HG02642 (cell line): ENCODE measurements around the gene ARL17B.
"Not testable (repeated sequence)": the region's sequence is repeated elsewhere in the genome, so short reads cannot be mapped to it uniquely, and the experiment has no call there.

Experiments used
- ATAC-seq: cut with Tn5 transposase; IDR thresholded peaks from one replicate; pipeline ENCODE4 v1.9.1; 2021; ENCODE audit warnings: mild to moderate bottlenecking; ENCODE audit not compliant: unreplicated experiment, poor library complexity

ARL17B gene

DNA sequence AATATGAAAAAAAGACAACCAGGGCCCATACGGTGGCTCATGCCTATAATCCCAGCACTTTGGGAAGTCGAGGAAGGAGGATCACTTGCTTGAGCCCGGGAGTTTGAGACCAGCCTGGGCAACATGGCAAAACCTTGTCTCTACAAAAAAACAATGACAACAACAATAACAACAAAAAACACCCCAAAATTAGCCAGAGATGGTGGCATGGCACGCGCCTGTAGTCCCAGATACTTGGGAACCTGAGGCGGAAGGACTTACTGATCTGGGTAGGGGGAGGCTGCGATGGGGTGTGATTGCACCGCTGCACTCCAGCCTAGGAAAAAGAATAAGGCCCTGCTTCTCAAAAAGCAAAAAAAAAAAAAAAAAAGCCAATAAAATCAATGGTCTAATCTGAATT is 69.9 kb downstream of the ARL17B start:
- not testable (repeated sequence) for ATAC-seq

DNA sequence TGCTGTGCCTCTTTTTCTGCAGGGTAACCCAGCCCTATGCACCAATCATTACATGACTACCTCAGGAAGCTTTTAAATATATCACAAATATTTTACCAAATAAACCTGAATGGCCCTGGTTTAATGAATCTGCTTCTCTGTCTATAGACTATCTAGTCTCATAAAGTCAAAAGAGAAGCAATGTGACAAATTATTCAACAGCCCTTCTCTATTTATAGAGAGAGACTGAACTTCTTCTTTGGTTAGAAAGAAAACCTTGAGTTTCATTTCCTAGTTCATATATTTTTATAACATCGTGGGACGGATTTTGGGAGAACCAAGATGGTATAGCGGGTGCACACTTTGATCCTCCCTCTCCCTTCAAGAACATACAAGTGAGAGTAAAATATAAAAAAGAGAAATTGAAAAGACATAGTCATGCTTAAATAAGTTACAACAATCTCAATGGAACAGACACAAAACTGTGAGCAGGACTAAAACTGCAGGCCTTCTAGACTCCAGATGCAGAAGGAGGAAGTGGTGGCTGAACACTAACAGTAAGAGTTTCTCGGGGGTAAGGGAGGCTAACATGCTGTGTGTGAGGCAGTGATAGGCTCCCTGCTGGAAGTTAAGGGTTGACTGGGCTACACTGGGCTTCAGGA is 70.5 kb downstream of the ARL17B start:
- ATAC-seq, result peak; percentile 96

DNA sequence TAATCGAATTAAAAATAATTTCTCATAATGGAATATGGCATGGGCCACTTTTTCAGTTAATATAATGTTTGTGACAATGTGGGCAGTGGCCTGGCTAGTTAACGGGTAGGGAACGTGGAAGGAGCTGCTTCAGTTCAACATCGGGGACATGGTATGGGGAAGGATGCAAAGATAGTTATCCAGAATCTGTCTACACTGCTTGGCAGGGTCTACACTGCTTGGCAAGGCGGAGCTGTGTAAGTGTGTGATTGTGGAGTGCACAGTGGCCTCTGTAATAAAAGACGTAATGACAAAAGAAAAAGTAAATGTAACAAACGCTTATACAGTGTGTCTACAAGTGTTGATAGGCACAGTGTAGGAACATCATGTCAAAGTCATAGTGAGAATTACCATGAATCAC is 74.0 kb downstream of the ARL17B start:
- ATAC-seq, result not testable (repeated sequence)

DNA sequence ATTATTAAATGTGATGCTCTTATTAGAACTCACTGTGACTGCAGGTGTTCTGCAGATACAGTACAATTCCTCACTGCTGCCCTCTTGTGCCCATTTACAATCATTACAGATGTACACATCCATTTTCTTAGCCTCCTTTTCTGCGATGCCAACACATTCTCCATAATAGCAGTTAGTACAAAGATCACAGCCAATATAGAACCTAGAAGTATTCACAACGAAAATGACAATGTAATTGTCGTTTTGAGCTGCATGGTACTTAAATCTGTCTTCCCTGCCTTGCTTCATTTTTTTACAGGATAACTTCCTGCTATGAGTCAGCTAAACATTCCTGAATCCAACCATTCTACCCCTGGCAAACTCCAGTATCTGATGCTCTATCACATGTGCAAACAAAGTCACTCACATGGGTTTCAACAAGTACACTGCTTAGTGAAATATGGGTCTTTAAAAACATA is 74.8 kb downstream of the ARL17B start:
- not testable (repeated sequence) for ATAC-seq

DNA sequence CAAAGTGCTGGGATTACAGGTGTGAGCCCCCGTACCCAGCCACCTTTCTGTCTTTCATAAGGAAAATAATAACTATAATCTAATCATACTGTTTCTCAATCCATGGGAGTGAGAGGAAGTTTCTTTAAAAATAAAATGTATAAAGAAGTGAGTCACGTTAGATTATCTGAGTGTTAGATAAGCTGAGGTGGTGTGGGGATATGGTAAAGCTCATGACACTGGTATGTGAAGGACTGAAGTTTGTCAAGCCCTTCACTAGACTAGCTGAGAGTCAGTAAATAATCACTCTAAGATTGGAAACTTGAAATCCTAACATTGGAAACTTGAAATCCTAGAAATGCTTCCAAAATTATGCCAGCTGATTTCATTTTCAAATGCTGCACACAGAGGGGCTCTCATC is 76.1 kb downstream of the ARL17B start:
- not testable (repeated sequence) for ATAC-seq

DNA sequence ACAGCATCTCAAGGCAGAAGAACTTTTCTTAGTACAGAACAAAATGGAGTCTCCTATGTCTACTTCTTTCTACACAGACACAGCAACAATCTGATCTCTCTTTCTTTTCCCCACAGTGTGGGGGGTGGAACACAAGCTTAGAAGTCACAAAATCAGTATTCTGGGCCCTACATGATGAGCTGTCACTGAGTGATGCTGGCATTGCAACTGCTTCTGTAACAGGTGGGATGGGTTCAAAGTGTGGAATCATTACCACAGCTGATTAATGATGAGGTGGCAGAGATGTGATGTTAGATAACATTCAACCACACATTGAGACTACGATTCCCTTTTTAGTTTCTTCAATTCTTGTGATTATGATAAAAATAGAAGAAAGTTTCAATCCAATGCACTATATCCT is 77.1 kb downstream of the ARL17B start:
- not testable (repeated sequence) for ATAC-seq

DNA sequence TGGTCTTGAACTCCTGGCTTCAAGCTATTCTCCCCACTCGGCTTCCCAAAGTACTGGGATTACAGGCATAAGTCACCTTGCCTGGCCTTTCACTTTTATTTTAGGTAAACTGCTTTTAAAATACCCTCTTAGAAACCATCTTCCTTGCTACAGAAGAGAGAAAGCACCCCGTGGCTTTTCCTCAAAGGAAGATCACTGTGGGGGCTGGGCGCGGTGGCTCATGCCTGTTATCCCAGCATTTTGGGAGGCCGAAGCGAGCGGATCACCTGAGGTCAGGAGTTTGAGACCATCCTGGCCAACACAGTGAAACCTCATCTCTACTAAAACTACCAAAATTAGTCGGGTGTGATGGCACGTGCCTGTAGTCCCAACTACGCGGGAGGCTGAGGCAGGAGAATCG is 78.9 kb downstream of the ARL17B start:
- not testable (repeated sequence) for ATAC-seq

DNA sequence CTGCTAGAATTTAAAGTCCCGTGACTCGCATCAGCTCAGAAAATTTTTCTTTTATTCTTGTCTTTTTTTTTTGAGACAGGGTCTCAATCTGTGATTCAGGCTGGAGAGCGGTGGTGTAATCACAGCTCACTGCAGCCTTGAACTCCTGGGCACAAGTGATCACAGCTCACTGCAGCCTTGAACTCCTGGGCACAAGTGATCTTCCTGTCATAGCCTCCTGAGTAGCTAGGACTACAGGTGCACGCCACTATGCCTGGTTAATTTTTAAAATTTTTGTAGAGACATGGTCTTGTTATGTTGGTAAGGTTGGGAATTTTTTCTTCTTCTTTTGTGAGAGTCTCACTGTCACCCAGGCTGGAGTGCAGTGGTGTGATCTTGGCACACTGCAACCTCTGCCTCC is 80.2 kb downstream of the ARL17B start:
- not testable (repeated sequence) for ATAC-seq

DNA sequence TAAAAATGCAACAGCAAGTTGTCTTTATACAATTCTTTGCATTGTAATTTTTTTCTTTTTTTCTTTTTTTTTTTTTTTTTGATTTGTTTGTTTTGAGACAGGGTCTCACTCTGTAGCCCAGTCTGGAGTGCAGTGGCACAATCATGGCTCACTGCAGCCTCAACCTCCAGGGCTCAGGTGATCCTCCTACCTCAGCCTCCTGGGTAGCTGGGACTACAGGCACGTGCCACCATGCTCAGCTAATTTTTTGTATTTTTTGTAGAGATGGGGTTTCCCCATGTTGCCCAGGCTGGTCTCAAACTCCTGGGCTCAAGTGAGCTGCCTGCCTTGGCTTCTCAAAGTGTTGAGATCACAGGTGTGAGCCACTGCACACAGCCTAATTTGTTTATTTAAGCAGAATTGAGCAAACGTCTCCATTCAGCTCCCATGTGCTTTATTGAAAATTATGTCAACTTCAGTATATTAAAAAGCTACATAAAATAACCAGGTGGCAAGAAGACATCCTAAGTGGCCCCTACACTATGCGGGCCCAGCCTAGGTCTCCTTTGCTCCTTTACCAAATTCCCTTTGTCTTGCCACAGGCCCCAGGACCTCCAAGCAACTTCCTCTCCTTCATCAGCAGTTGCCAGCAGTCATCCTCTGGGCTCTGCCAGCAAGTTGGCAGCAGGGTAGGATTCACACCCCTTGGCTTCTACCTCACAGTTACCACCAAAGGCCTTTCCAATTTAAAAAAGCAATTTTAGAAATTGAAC is 84.7 kb downstream of the ARL17B start:
- not testable (repeated sequence) for ATAC-seq

DNA sequence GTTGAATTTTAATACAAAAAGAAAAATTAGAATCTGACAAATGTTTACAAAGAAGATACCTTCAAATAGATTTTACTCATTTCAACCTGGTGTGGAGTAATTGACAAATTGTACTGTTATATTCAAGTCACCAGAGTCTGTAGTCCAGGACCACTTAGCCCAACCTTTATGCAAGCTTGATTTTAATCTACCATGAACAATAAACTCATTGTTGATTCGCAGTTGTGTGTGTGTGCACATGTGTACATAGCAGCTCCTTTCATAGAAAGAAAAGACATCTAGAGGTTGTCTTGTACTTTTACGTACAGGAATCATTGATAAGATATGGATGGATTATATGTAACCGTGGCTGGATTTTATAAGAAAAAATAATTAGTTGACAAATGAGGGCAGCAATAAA is 87.3 kb downstream of the ARL17B start:
- no peak for ATAC-seq

DNA sequence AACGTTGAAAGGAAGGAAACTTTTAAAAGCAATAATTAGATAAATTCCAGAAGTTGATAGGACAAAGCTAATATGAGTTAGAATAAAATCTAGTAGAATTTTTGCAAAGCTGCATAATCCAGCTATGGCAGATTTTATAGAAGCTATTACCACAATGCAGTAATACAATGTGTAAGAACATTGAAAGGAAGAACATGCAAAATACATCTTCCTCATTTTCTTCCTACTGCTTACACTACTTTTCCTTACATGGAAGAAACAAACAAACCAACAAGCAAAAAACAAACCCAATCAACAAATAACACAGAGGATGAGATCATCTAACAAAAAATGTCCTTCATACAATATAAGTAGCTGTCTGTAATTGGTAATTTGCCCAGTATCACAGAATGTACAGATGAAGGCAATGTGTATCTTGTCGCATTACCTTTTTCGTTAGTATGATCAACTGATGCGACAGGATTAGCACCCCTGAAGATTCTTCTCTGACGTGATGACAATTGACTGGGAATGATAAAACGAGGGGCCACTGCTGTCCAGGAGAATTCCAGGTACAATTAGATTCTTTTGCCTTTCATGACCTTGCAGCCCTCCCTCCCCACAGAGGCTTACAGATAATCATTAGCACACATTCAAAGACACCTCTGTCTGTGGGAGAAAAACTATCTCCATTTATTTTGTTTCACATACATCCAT is 87.9 kb downstream of the ARL17B start:
- ATAC-seq, result no peak

DNA sequence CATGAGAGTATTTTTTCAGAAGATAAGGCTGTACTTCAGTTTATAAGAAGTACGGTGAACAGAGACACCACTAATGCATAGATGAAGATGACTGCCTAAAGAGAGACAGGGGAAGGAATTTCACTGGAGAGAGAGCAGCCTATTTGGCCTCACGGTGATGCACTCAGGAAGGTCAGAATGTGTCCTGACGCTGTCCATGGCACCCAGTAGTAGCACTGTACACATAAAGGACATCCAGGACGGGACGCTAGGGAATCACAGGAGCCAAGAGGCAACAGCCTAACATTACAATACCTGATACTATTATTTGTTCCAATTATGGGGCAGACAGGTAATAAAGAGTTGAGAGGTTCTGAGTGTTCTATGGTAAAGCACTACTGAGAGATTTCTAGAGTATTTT is 91.5 kb downstream of the ARL17B start:
- no peak for ATAC-seq

DNA sequence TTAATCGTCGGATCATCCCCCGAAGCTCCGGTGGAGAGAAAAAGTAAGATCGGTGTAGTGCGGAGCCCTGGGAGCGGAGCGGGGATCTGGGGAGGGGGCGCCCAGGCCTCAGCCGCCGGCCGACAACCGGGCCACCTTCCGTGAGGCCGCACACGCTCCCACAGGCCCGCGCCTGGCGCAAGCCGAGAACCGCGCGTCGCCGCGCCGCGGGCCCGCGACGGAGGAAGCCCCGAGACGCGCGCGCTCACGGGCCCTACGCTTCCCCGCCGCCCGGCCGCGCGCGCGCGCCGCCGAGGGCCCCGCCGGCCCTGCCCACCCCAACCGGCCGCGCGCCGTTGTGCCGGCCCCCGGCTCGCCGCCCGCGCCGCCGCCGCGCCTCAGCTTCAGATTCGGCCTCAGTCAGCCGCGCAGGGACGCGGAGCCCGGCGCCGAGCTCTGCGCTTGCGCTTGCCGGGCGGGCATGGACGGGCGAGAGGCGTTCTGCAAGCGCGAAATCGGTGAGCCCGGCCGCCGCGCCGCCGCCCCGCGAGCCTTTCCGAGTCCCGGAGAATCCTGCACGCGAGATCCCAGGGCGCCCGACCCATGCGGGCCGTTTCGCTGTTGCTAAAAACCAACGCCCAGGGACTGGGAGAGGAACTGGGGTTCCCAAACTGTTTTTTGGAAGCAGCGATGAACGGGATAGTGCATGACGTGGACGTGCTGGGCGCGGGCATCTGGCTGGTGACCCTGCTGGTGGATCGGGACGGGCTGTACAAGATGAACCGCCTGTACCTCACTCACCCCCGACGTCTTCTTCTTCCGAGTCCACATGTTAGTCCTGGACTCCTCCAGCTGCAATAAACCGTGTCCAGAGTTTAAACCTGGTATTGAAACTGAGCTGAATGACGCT is 94.7 kb downstream of the ARL17B start:
- peak; percentile 86 for ATAC-seq

DNA sequence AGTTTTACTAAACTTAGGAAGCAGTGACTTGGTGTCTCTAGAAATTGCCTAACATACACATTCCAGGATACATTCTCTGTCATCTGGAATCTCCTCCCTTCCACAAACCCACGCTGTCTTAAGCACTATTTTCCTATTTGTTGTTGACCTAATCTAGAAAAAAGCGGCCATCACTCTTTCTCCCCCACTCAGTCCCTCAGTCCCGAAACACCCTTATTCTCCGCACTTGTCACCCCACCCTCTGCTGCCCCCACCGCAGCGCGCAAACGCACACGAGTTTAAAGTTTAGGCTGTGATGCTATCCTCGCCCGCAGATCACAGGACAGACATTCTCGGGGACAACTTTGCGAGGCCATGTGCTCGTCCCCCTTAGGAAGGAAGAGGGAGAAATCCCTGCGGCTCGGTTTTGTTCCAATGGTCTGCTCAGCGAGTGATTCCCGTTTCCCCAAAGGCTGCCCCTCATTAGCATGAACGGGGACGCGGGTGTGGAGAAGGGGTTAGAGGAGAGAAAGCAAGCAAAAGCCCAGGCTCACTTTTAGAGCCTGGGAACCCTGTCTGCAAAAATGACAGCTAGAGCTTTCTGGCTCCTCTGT is 95.4 kb downstream of the ARL17B start:
- not testable (repeated sequence) for ATAC-seq

DNA sequence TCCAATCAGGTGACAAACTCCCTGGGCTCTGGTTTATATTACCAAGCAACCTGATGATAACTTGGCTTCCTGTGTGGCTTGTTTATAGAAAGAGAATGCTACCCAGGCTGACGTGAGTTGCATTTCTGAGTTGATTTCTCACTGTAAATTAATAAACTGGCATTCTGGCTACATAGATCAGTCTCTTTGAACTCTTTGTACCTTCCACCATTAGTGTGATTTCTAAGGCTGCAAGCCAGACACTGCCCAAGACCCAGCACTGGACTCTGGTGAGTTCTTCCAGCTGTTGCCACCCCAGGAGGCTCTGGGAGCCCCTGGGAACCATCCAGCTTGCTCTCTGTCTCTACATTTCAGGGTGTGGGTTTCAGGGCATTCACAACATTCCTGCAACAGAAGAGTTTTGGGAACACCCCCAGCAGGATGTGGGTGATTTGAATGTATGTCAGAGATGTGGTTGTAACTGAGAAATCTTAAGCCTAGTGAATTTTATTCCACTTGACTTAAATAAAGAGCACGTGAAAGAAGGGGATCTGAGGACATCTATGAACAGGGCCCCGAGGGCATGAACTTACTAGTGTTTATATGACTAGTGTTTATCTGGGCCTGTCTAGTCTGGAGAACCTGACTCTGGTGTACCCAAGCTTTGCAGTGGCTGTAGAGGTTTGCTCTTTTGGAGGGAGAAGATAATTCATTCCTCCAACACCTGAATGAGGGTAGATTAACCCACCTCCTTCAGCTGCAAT is 96.9 kb downstream of the ARL17B start:
- no peak for ATAC-seq

DNA sequence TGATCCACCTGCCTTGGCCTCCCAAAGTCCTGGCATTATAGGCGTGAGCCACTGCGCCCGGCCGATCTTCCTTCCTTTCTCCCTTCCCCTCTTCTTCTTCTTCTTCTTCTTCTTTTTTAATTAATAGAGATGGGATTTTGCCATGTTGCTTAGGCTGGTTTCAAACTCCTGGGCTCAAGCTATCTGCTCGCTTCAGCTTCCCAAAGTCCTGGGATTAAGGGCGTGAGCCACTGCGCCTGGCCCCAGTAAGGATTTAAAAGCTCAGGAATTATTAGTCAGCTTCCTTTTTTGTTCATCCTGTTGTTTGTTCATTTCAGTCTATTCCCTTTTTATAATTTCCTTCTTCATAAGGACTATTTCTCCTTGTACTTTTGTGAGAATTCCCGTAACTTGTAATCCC is 99.3 kb downstream of the ARL17B start:
- ATAC-seq, result no peak

DNA sequence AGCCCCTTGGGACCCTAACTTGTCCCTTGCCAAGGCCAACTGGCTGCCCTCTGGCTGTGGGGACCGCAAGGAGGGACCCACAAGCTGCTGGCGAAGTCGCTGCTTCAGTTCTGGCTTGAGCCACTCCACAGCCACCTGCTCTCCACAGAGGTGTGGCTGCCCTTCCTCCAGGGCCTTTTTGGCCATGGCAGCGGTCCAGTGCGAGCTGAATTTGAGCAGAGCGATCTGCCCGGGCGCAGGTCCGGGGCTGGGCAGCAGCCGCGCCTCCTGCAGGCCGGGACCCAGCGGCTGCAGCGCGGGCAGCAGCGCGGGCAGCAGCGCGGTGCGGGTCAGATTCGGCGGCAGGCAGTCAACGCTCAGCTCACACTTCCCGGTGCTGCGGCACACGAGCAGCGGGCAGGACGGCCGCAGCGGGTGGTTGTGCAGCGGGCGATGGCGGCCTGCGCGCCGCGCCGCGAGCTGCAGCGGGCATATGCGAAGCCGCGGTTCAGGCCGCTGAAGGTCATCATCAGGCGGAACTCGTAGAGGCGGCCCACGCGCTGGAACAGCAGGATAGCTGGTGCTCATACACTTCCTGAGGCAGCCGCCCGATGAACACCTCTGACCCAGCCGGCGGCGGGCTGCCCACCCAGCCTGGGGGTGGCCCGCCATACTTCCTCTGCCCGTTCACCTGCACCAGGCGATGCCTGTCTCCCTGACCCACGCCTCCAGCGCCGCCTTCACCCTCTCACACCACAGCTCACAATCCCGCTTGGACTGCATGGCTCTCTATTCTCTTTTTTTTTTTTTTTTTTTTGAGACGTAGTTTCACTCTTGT is 101.5 kb downstream of the ARL17B start:
- ATAC-seq, result peak; percentile 55

DNA sequence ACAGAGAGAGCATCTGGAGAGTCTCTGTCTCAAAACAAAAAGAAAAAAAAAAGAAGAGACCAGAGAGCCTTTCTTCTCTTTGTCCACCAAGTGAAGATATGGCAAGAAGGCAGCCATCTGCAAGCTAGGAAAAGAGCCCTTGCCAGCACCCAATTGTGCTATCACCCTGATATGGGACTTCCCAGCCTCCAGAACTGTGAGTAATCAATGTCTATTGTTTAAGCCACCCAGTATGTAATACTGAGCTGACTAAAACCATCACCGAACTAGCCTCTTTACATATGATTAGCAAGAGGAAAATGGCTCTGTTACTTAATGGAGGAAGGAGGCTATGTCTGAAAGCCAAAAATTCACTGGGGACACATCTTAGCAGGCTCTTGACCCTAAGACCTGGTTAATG is 105.2 kb downstream of the ARL17B start:
- not testable (repeated sequence) for ATAC-seq
